OCI-LY7 (cell line): ENCODE measurements around the gene GNAQ. TPM values are rescaled to one million over a fixed set of nuclear protein-coding genes. Genes with fewer than 3 reads are reported as not detected.

ENCODE experiments used
- BruUV-seq: library from RNA; stranded (reverse); fragments of 400-500 nt; replicated peaks from 2 replicates; lab custom pipeline; 2021; lab: Mats Ljungman, UMichigan
- CTCF ChIA-PET: fragments of 300-600 bp; sonication (Branson Sonifier 250); formaldehyde crosslinking; loops from one replicate; lab custom pipeline; 2022; ENCODE audit warnings: antibody characterized with exemption; ENCODE audit not compliant: unreplicated experiment; lab: Charles Lee
- POLR2A ChIA-PET: fragments of 300-600 bp; sonication (Branson Sonifier 250); formaldehyde crosslinking; loops from one replicate; lab custom pipeline; 2022; ENCODE audit warnings: antibody characterized with exemption; lab: Charles Lee
- DNase-seq: peaks from one replicate; pipeline ENCODE4 v3.0.0-alpha.2; 2015; ENCODE audit warnings: low spot score
- H2AFZ ChIP-seq: fragments of 200-600 bp; sonication (generic), shearing (Covaris generic); 2 replicates; pipeline ENCODE4 v1.6.1; 2014; ENCODE audit warnings: mild to moderate bottlenecking, antibody characterized with exemption, low read length, moderate library complexity
- H3K27ac ChIP-seq: fragments of 200-600 bp; sonication (generic); 2 replicates; pipeline ENCODE4 v1.5.1; 2014; ENCODE audit warnings: mixed run types, low read depth, mild to moderate bottlenecking, moderate library complexity, low read length, inconsistent platforms; ENCODE audit not compliant: poor library complexity, severe bottlenecking
- H3K36me3 ChIP-seq: fragments of 200-600 bp; sonication (generic); 2 replicates; pipeline ENCODE4 v1.6.1; 2014; ENCODE audit warnings: mild to moderate bottlenecking, antibody characterized with exemption, low read length, moderate library complexity, mixed read lengths; ENCODE audit not compliant: insufficient read depth
- H3K4me1 ChIP-seq: fragments of 200-600 bp; sonication (generic); 2 replicates; pipeline ENCODE4 v1.5.1; 2014; ENCODE audit warnings: mild to moderate bottlenecking, low read length; ENCODE audit not compliant: insufficient read depth, poor library complexity, severe bottlenecking
- H3K4me2 ChIP-seq: fragments of 200-600 bp; sonication (generic); 2 replicates; pipeline ENCODE4 v1.6.1; 2014; ENCODE audit warnings: mild to moderate bottlenecking, low read length
- H3K4me3 ChIP-seq: fragments of 200-600 bp; sonication (generic); 2 replicates; pipeline ENCODE4 v1.5.1; 2014; ENCODE audit warnings: mild to moderate bottlenecking, low read depth, low read length; ENCODE audit not compliant: poor library complexity, severe bottlenecking
- H3K79me2 ChIP-seq: fragments of 200-600 bp; sonication (generic); 2 replicates; pipeline ENCODE4 v1.6.1; 2016; ENCODE audit warnings: low read depth, mild to moderate bottlenecking, low read length, moderate library complexity, mixed read lengths; ENCODE audit not compliant: insufficient read depth
- H3K9me2 ChIP-seq: fragments of 200-600 bp; sonication (generic); 2 replicates; pipeline ENCODE4 v1.6.1; 2016; ENCODE audit warnings: mild to moderate bottlenecking, low read length, mixed read lengths; ENCODE audit not compliant: insufficient read depth
- H3K9me3 ChIP-seq: fragments of 200-600 bp; sonication (generic); 2 replicates; pipeline ENCODE4 v1.6.1; 2014; ENCODE audit warnings: mild to moderate bottlenecking, mixed run types, low read length, mixed read lengths
- H4K20me1 ChIP-seq: fragments of 200-600 bp; sonication (generic); 2 replicates; pipeline ENCODE4 v1.6.1; 2014; ENCODE audit warnings: mild to moderate bottlenecking, antibody characterized with exemption, low read length, moderate library complexity, mixed read lengths; ENCODE audit not compliant: insufficient read depth
- CTCF ChIP-seq: fragments of 200-600 bp; sonication (generic); conservative IDR thresholded peaks from 2 replicates; pipeline ENCODE4 v1.5.1; 2014; ENCODE audit warnings: mild to moderate bottlenecking, antibody characterized with exemption, low read length, moderate library complexity, mixed read lengths
- EZH2phosphoT487 ChIP-seq: fragments of 200-600 bp; sonication (generic); IDR thresholded peaks from 2 replicates; pipeline ENCODE4 v1.6.1; 2018; ENCODE audit warnings: low read depth, borderline replicate concordance, mild to moderate bottlenecking, mixed run types, antibody characterized with exemption, low read length, moderate library complexity, mixed read lengths
- intact Hi-C: fragments of 100-400 bp; cut with micrococcal nuclease; formaldehyde crosslinking; loops from one replicate; pipeline ENCODE4 v1.10.0; 2022; ENCODE audit not compliant: unreplicated experiment
- total RNA-seq, 2 experiments: library from RNA; depleted of rRNA in 1 of 2; stranded (reverse); fragments of >200 nt in 1 of 2; shearing (Covaris generic) in 1 of 2; gene quantifications; 2 replicates each; pipeline ENCODE4 v1.2.3, GENCODE V29; 2014 to 2022

The GNAQ gene
- total RNA-seq, 2 experiments from 2014 or later = not detected

- DNase-seq = no peak
- Histone ChIP-seq H3K9me2 (no peaks in the 10 kb centered on the region), H3K79me2 (no peaks in the 10 kb centered on the region), H2AFZ (no peak overlapping the region), H4K20me1 (no peaks in the 10 kb centered on the region), H3K4me1 (no peaks in the 10 kb centered on the region), H3K9me3 (no peaks in the 10 kb centered on the region), H3K27ac (no peak overlapping the region), H3K4me2 (no peak overlapping the region), H3K4me3 (no peak overlapping the region), H3K36me3 (no peaks in the 10 kb centered on the region)
- POLR2A ChIA-PET = no interaction called here
- TF ChIP-seq EZH2phosphoT487 (no peak), CTCF (no peak)
- BruUV-seq = no TSS peak
- intact Hi-C loops = no loop called here
- CTCF ChIA-PET = no interaction called here
These were observed 214.8 kb downstream of the GNAQ start for GRCh38 chr9:77816641-77817341.

GRCh38 chr9:77815260-77815659, 216.4 kb downstream of the GNAQ start:
- no peaks in the 10 kb centered on the region for H4K20me1 ChIP-seq
- H3K27ac ChIP-seq = no peak overlapping the region
- TF ChIP-seq EZH2phosphoT487 = no peak
- TF ChIP-seq CTCF = no peak
- H3K4me1 ChIP-seq = no peaks in the 10 kb centered on the region
- no peak for DNase-seq
- H3K79me2 ChIP-seq = no peaks in the 10 kb centered on the region
- no peak overlapping the region for H3K4me2 ChIP-seq
- intact Hi-C loops = no loop called here
- H3K9me2 ChIP-seq = no peaks in the 10 kb centered on the region
- H2AFZ ChIP-seq = no peak overlapping the region
- no peaks in the 10 kb centered on the region for H3K36me3 ChIP-seq
- no peaks in the 10 kb centered on the region for H3K9me3 ChIP-seq
- no TSS peak for BruUV-seq
- no peak overlapping the region for H3K4me3 ChIP-seq
- POLR2A ChIA-PET = no interaction called here
- CTCF ChIA-PET = no interaction called here

- BruUV-seq = no TSS peak
- H3K27ac ChIP-seq = no peak overlapping the region
- intact Hi-C loops = no loop called here
- H4K20me1 ChIP-seq = no peaks in the 10 kb centered on the region
- H2AFZ ChIP-seq = no peak overlapping the region
- H3K4me3 ChIP-seq = no peak overlapping the region
- DNase-seq = no peak
- no peak for TF ChIP-seq EZH2phosphoT487
- no peak for TF ChIP-seq CTCF
- no peaks in the 10 kb centered on the region for H3K9me2 ChIP-seq
- H3K79me2 ChIP-seq = no peaks in the 10 kb centered on the region
- no peak overlapping the region for H3K4me2 ChIP-seq
- H3K36me3 ChIP-seq = no peaks in the 10 kb centered on the region
- ChIA-PET CTCF (no interaction called here), POLR2A (no interaction called here)
- H3K9me3 ChIP-seq = no peaks in the 10 kb centered on the region
- H3K4me1 ChIP-seq = no peaks in the 10 kb centered on the region
These were observed 219.8 kb downstream of the GNAQ start for GRCh38 chr9:77811832-77812231.
